Stimulated activated naive CD8-positive, alpha-beta T cell treated with anti-CD3 and anti-CD28 coated beads, Interleukin-15, Interleukin-2, amounts not matched to agents 100 ng/mL and 50 ng/mL, for 24 hours (primary cell): ENCODE results near the gene TRPV3.
"Not testable (repeated sequence)": the region's sequence is repeated elsewhere in the genome, so short reads cannot be mapped to it uniquely, and the experiment has no call there.

Experiments used
- H3K27ac Mint-ChIP-seq: one replicate; pipeline ENCODE4 v1.8.0; 2021; ENCODE audit warnings: mild to moderate bottlenecking, mixed read lengths
- H3K27me3 Mint-ChIP-seq: one replicate; pipeline ENCODE4 v1.8.0; 2021; ENCODE audit warnings: mixed read lengths
- H3K36me3 Mint-ChIP-seq: one replicate; pipeline ENCODE4 v1.8.0; 2021; ENCODE audit warnings: low read depth, mixed read lengths
- H3K4me1 Mint-ChIP-seq: one replicate; pipeline ENCODE4 v1.8.0; 2021; ENCODE audit warnings: low read depth, mixed read lengths
- H3K4me3 Mint-ChIP-seq: one replicate; pipeline ENCODE4 v1.8.0; 2021; ENCODE audit warnings: mild to moderate bottlenecking, mixed read lengths
- H3K9me3 Mint-ChIP-seq: one replicate; pipeline ENCODE4 v1.8.0; 2021; ENCODE audit warnings: mixed read lengths

TRPV3 gene

GRCh38 chr17:3528403-3528851, 29.2 kb downstream of the TRPV3 start:
- H3K36me3 Mint-ChIP-seq: no peaks in the 10 kb centered on the region
- H3K9me3 Mint-ChIP-seq: no peaks in the 10 kb centered on the region
- no peaks in the 10 kb centered on the region for H3K4me1 Mint-ChIP-seq
- no peak overlapping the region for H3K27ac Mint-ChIP-seq
- no peak overlapping the region for H3K4me3 Mint-ChIP-seq
- peaks cover 4% of the 10 kb centered on the region for H3K27me3 Mint-ChIP-seq

- Mint-ChIP-seq H3K4me3 (no peak overlapping the region), H3K27ac (no peak overlapping the region), H3K4me1 (no peaks in the 10 kb centered on the region), H3K9me3 (no peaks in the 10 kb centered on the region), H3K36me3 (no peaks in the 10 kb centered on the region), H3K27me3 (no peaks in the 10 kb centered on the region)
Observed at GRCh38 chr17:3527896-3528295, 29.7 kb downstream of the TRPV3 start.

GRCh38 chr17:3527468-3527867, 30.1 kb downstream of the TRPV3 start:
- Mint-ChIP-seq H3K4me3 (no peak overlapping the region), H3K36me3 (no peaks in the 10 kb centered on the region), H3K9me3 (no peaks in the 10 kb centered on the region), H3K27ac (no peak overlapping the region), H3K4me1 (no peaks in the 10 kb centered on the region), H3K27me3 (no peaks in the 10 kb centered on the region)

GRCh38 chr17:3526971-3527370, 30.6 kb downstream of the TRPV3 start:
- Mint-ChIP-seq H3K27ac (no peak overlapping the region), H3K4me1 (no peaks in the 10 kb centered on the region), H3K36me3 (no peaks in the 10 kb centered on the region), H3K4me3 (no peak overlapping the region), H3K9me3 (no peaks in the 10 kb centered on the region), H3K27me3 (no peaks in the 10 kb centered on the region)

- H3K4me3 Mint-ChIP-seq: no peak overlapping the region
- no peaks in the 10 kb centered on the region for H3K4me1 Mint-ChIP-seq
- H3K27ac Mint-ChIP-seq: no peak overlapping the region
- H3K36me3 Mint-ChIP-seq: no peaks in the 10 kb centered on the region
- H3K9me3 Mint-ChIP-seq: no peaks in the 10 kb centered on the region
- no peaks in the 10 kb centered on the region for H3K27me3 Mint-ChIP-seq
Observed at GRCh38 chr17:3526491-3526890, 31.1 kb downstream of the TRPV3 start.

- H3K27ac Mint-ChIP-seq: no peak overlapping the region
- no peaks in the 10 kb centered on the region for H3K9me3 Mint-ChIP-seq
- H3K4me3 Mint-ChIP-seq: no peak overlapping the region
- H3K4me1 Mint-ChIP-seq: no peaks in the 10 kb centered on the region
- no peaks in the 10 kb centered on the region for H3K36me3 Mint-ChIP-seq
- H3K27me3 Mint-ChIP-seq: no peaks in the 10 kb centered on the region
Observed at GRCh38 chr17:3524024-3524423, 33.6 kb downstream of the TRPV3 start.

- not testable (repeated sequence) for H3K4me1 Mint-ChIP-seq, H3K27ac Mint-ChIP-seq, H3K27me3 Mint-ChIP-seq, H3K9me3 Mint-ChIP-seq, H3K36me3 Mint-ChIP-seq, H3K4me3 Mint-ChIP-seq
Observed at GRCh38 chr17:3519472-3519871, 38.1 kb downstream of the TRPV3 start.

GRCh38 chr17:3514873-3515272, 42.7 kb downstream of the TRPV3 start:
- Mint-ChIP-seq H3K27ac (no peak overlapping the region), H3K36me3 (no peaks in the 10 kb centered on the region), H3K27me3 (no peaks in the 10 kb centered on the region), H3K4me1 (no peaks in the 10 kb centered on the region), H3K4me3 (no peak overlapping the region), H3K9me3 (no peaks in the 10 kb centered on the region)

- H3K9me3 Mint-ChIP-seq, H3K27me3 Mint-ChIP-seq, H3K4me3 Mint-ChIP-seq: not testable (repeated sequence)
Observed at GRCh38 chr17:3514167-3514566, 43.4 kb downstream of the TRPV3 start.

GRCh38 chr17:3513305-3514035, 44.1 kb downstream of the TRPV3 start:
- H3K9me3 Mint-ChIP-seq: peaks cover 4% of the 10 kb centered on the region
- no peak overlapping the region for H3K4me3 Mint-ChIP-seq
- H3K4me1 Mint-ChIP-seq: no peaks in the 10 kb centered on the region
- H3K36me3 Mint-ChIP-seq: no peaks in the 10 kb centered on the region
- peaks cover 3% of the 10 kb centered on the region for H3K27me3 Mint-ChIP-seq
- no peak overlapping the region for H3K27ac Mint-ChIP-seq

More at GRCh38 chr17:3514167-3514566, 43.4 kb downstream of the TRPV3 start:
- not testable (repeated sequence) for H3K4me1 Mint-ChIP-seq, H3K27ac Mint-ChIP-seq, H3K36me3 Mint-ChIP-seq

GRCh38 chr17:3512505-3513171, 45.0 kb downstream of the TRPV3 start:
- no peak overlapping the region for H3K27ac Mint-ChIP-seq
- H3K9me3 Mint-ChIP-seq: peaks cover 4% of the 10 kb centered on the region
- H3K27me3 Mint-ChIP-seq: peaks cover 3% of the 10 kb centered on the region
- H3K4me1 Mint-ChIP-seq: no peaks in the 10 kb centered on the region
- H3K36me3 Mint-ChIP-seq: no peaks in the 10 kb centered on the region
- no peak overlapping the region for H3K4me3 Mint-ChIP-seq

GRCh38 chr17:3511852-3512504, 45.6 kb downstream of the TRPV3 start:
- Mint-ChIP-seq H3K36me3 (no peaks in the 10 kb centered on the region), H3K27me3 (peaks cover 3% of the 10 kb centered on the region), H3K9me3 (peaks cover 4% of the 10 kb centered on the region), H3K4me3 (no peak overlapping the region), H3K27ac (no peak overlapping the region), H3K4me1 (no peaks in the 10 kb centered on the region)

GRCh38 chr17:3510090-3510489, 47.5 kb downstream of the TRPV3 start:
- H3K9me3 Mint-ChIP-seq: peaks cover 4% of the 10 kb centered on the region
- H3K4me1 Mint-ChIP-seq: no peaks in the 10 kb centered on the region
- H3K27me3 Mint-ChIP-seq: peaks cover 3% of the 10 kb centered on the region
- H3K4me3 Mint-ChIP-seq: no peak overlapping the region
- H3K27ac Mint-ChIP-seq: no peak overlapping the region
- H3K36me3 Mint-ChIP-seq: no peaks in the 10 kb centered on the region

- Mint-ChIP-seq H3K27ac (no peak overlapping the region), H3K27me3 (peaks cover 3% of the 10 kb centered on the region), H3K36me3 (no peaks in the 10 kb centered on the region), H3K9me3 (peaks cover 4% of the 10 kb centered on the region), H3K4me1 (no peaks in the 10 kb centered on the region), H3K4me3 (no peak overlapping the region)
Observed at GRCh38 chr17:3507869-3508268, 49.7 kb downstream of the TRPV3 start.

GRCh38 chr17:3507071-3507470, 50.5 kb downstream of the TRPV3 start:
- Mint-ChIP-seq H3K4me1 (no peaks in the 10 kb centered on the region), H3K9me3 (peaks cover 4% of the 10 kb centered on the region), H3K27me3 (peaks cover 3% of the 10 kb centered on the region), H3K36me3 (no peaks in the 10 kb centered on the region), H3K27ac (no peak overlapping the region), H3K4me3 (no peak overlapping the region)
